Ectodermal cell (in vitro differentiated cells): Measurements from ENCODE around the gene GSG1L.

Source experiments
- H3K27ac ChIP-seq: 2 replicates; pipeline ENCODE4 v1.7.0; 2013; ENCODE audit warnings: mild to moderate bottlenecking, low read depth, low read length; ENCODE audit not compliant: insufficient read depth, poor library complexity, severe bottlenecking
- H3K27me3 ChIP-seq: 2 replicates; pipeline ENCODE4 v1.7.0; 2013; ENCODE audit warnings: mild to moderate bottlenecking, low read length; ENCODE audit not compliant: insufficient read depth, control insufficient read depth, poor library complexity, severe bottlenecking
- H3K36me3 ChIP-seq: one replicate; pipeline ENCODE4 v1.7.0; 2013; ENCODE audit warnings: low read length; ENCODE audit not compliant: control insufficient read depth, insufficient read depth
- H3K4me1 ChIP-seq: one replicate; pipeline ENCODE4 v1.7.0; 2013; ENCODE audit warnings: low read length; ENCODE audit not compliant: control insufficient read depth, insufficient read depth
- H3K4me3 ChIP-seq: 2 replicates; pipeline ENCODE4 v1.7.0; 2013; ENCODE audit warnings: low read depth, low read length, control low read depth; ENCODE audit not compliant: insufficient read depth
- H3K9me3 ChIP-seq: 2 replicates; pipeline ENCODE4 v1.7.0; 2013; ENCODE audit warnings: mild to moderate bottlenecking, low read length, moderate library complexity; ENCODE audit not compliant: control insufficient read depth
- WGBS, 2 experiments: methylation state at CpG; one replicate each; pipeline ENCODE4 v1.1.7; 2013; ENCODE audit warnings: missing lambda C conversion rate in 2 of 2; 5-methylcytosine and 5-hydroxymethylcytosine counted together

Gene GSG1L

DNA sequence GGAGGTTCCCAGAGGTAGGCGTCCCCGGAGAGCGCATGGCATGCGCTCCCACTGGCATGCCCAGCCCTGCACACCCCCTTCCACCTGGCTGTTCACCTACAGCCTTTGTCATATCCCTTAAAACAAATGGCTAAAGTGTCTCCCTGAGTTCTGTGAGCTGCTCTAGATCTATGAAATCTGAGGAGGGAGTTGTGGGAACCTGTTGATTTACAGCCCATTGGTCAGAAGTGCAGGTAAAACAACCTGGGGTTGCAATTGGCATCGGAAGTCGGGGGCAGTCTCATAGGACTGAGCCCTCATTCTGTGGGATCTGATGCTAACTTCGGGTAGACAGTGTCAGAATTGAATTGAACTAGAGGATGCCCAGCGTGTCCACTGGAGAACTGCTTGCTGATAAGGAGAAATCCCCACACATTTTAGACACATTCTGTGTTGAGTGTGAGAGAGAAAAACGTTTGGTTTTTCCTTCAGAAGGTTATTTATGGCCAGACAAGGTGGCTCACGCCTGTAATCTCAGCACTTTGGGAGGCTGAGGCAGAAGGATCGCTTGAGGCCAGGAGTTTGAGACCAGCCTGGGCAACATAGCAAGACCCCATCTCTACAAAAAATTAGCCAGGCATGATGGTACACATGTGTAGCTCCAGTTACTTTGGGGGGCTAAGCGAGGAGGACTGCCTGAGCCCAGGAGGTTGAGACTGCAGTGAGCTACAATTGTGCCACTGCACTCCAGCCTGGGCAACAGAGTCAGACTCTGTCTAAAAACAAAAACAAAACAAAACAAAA lies 22.1 kb upstream of the GSG1L start:
- 87 to 89% methylated on average over 12 of the region's 12 CpGs for WGBS, 2 experiments
- Histone ChIP-seq H3K4me3 (no peak overlapping the region), H3K4me1 (no peaks in the 10 kb centered on the region), H3K27ac (no peak overlapping the region), H3K36me3 (no peaks in the 10 kb centered on the region), H3K27me3 (no peaks in the 10 kb centered on the region), H3K9me3 (no peaks in the 10 kb centered on the region)

DNA sequence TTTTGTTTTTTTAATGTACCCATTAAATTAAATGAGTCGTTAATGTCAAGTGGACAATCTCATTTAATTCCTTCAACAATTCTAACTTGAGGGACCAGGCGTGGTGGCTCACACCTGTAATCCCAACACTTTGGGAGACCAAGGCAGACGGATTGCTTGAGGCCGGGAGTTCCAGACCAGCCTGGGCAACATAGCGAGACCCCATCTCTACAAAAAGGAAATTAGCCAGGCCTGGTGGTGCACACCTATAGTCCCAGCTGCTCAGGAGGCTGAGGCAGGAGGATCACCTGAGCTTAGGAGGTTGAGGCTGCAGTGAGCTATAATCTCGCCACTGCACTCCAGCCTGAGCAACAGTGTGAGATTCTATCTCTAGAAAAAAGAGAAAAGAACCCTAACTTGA lies 20.7 kb upstream of the GSG1L start:
- H3K4me1 ChIP-seq = no peaks in the 10 kb centered on the region
- 90 to 94% methylated on average over 6 of the region's 6 CpGs for WGBS, 2 experiments
- H3K4me3 ChIP-seq = no peak overlapping the region
- no peak overlapping the region for H3K27ac ChIP-seq
- H3K27me3 ChIP-seq = no peaks in the 10 kb centered on the region
- H3K36me3 ChIP-seq = no peaks in the 10 kb centered on the region
- H3K9me3 ChIP-seq = no peaks in the 10 kb centered on the region

DNA sequence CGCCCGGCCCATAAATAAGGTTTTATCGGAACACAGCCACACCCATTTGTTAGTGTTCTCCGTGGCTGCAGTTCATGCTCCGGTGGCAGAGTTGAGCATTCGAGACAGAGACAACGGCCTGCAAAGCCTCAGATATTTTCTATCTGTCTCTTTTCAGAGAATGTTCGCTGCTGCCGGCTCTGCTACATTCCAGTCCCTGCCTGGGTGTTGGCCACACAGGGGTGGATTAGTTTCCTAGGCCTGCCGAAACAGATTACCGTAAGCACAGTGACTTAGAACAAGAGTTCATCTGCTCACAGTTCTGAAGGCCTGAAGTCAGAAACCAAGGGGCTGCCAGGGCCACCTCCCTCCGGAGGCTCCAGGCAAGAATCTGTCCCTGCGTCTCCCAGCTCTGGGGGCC lies 19.1 kb upstream of the GSG1L start:
- no peaks in the 10 kb centered on the region for H3K27me3 ChIP-seq
- H3K36me3 ChIP-seq = no peaks in the 10 kb centered on the region
- H3K4me1 ChIP-seq = no peaks in the 10 kb centered on the region
- no peak overlapping the region for H3K27ac ChIP-seq
- H3K4me3 ChIP-seq = no peak overlapping the region
- H3K9me3 ChIP-seq = no peaks in the 10 kb centered on the region
- WGBS, 2 experiments = 86 to 90% methylated on average over 13 of the region's 13 CpGs

DNA sequence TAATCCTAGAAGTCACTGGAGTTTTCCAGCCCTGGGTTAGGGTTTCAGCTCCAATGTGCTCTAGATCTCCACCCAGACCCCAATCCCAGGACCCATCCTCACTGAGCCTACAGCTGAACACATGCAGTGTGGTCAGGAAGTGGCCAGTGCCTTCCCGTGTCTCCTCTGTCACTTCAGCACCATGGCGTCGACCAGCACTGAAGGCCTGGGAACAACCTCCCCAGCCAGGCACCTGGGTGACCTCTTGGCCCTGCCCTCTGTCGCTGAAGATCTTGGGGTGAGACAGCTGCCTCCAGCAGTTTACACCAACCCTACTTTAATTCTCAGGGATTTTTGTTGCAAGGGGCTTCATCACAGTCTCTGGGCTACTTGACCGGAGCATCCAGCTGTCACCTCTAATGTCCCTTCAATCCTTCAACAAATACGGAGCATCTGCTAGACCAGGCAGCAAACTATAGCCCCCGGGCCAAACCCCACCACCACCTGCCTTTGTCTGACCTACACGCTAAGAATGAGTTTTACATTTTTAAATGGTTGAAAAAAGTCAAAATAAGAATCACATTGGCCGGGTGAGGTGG lies 18.0 kb upstream of the GSG1L start:
- no peaks in the 10 kb centered on the region for H3K4me1 ChIP-seq
- H3K36me3 ChIP-seq = no peaks in the 10 kb centered on the region
- H3K4me3 ChIP-seq = no peak overlapping the region
- no peak overlapping the region for H3K27ac ChIP-seq
- H3K9me3 ChIP-seq = no peaks in the 10 kb centered on the region
- H3K27me3 ChIP-seq = no peaks in the 10 kb centered on the region
- 87 to 90% methylated on average over 9 of the region's 9 CpGs for WGBS, 2 experiments

DNA sequence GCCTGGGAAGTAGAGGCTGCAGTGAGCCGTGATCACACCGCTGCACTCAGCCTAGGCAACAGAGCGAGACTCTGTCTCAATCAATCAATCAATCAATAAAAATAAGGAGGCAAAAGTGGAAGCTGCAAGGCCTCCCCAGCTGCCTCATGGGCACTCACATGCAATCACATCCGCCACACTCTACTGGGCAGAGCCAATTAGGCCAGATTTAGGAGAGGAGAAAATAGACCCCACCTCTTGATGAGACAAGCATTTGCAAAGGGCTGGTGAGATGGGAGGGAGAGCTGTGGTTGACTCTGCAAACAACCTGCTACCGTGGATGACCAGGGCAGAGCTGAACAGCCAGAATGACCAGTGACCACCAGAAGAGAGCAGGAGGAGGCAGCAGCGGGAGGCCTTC lies 14.7 kb upstream of the GSG1L start:
- Histone ChIP-seq H3K4me1 (no peaks in the 10 kb centered on the region), H3K27me3 (no peaks in the 10 kb centered on the region)
- WGBS, 2 experiments = 89 to 93% methylated on average over 6 of the region's 6 CpGs

DNA sequence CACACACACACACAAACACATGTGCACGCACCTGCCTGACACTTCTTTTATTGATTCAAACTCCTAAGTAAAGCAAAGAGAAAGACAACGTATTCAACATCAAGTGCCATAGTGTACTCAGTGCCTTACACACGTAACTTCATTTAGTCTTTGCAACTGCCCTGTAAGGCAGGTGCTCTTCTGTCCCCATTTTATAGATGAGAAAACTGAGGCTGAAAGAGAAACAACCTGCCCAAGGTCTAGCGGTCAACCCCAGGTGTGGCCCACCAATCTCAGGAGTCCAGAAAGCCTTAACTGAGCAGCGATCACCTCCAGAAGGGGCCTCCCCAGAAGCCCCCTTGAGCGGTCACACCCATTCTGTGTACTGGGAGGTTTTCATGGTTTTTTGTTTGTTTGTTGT lies 10.3 kb upstream of the GSG1L start:
- 95 to 96% methylated on average over 6 of the region's 6 CpGs for WGBS, 2 experiments
- Histone ChIP-seq H3K9me3 (no peaks in the 10 kb centered on the region), H3K27me3 (no peaks in the 10 kb centered on the region), H3K36me3 (no peaks in the 10 kb centered on the region), H3K4me1 (no peaks in the 10 kb centered on the region), H3K27ac (no peak overlapping the region), H3K4me3 (no peak overlapping the region)

More for the DNA sequence above, 14.7 kb upstream of the GSG1L start:
- no peaks in the 10 kb centered on the region for H3K9me3 ChIP-seq
- H3K4me3 ChIP-seq = no peak overlapping the region
- no peaks in the 10 kb centered on the region for H3K36me3 ChIP-seq
- H3K27ac ChIP-seq = no peak overlapping the region

DNA sequence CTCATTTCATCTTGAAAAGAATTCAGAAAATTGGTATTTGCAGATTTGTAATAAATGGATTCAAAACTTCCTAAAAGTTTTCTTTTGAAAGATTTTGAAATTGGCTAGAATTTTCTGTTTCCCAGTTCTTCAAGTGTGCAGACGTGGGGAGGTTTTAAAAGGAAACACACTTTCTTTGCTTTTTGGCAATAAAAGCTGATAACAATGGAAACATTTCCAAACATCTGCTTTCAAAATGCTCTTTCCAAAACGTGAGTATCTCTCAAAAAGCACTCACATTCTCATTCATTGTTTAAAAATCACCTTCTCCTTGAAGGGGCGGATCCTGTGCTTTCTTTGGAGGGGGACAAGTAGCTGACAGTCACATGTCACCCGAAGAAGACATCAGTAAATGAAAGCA lies 8.6 kb upstream of the GSG1L start:
- WGBS, 2 experiments = 62 to 67% methylated on average over 4 of the region's 4 CpGs
- Histone ChIP-seq H3K27ac (no peak overlapping the region), H3K4me1 (no peaks in the 10 kb centered on the region), H3K36me3 (no peaks in the 10 kb centered on the region), H3K4me3 (no peak overlapping the region), H3K9me3 (no peaks in the 10 kb centered on the region), H3K27me3 (peaks cover under 1% of the 10 kb centered on the region)

DNA sequence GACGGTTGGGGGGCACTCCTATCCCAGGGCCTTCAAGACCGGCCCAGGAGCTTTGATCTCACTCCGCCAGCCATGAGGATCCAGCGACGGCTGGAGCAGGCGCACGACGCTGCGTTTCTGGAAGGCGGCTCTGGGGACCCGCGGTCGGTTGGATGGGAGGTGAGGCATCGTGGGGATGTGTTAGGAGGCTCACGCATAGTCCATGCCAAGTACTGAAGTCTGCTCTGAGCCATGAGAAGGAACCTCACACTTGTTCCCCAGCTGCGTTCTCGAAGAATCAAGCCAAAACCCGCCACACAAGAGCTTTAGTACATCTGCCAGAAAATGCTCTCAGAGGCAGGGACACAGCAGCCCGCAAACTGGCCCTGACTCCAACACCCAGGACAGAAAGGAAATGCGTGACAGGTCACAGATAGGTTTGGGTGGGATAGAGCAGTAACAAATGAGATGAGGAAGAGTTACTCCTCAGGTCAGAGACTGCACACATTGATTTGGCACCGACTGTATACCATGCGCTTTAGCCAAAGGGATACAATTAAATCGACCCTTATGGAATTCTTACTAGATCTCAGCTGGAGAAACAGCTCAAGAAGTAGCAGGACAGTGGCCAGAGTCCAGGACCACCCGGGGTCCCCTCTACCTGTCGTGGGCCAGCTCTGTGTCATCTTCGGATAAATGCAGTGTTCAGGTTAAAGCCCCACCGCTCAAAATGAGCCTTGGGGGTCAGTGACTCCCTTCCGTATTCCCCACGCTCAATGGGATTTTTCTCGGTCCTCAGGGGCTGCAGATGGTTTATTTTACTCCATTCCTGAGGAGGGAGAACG lies 6.7 kb upstream of the GSG1L start:
- Histone ChIP-seq H3K27ac (no peak overlapping the region), H3K4me3 (no peak overlapping the region), H3K9me3 (no peaks in the 10 kb centered on the region), H3K27me3 (peaks cover 17% of the 10 kb centered on the region), H3K36me3 (no peaks in the 10 kb centered on the region), H3K4me1 (no peaks in the 10 kb centered on the region)
- WGBS, 2 experiments = 80 to 84% methylated on average over 31 of the region's 31 CpGs

DNA sequence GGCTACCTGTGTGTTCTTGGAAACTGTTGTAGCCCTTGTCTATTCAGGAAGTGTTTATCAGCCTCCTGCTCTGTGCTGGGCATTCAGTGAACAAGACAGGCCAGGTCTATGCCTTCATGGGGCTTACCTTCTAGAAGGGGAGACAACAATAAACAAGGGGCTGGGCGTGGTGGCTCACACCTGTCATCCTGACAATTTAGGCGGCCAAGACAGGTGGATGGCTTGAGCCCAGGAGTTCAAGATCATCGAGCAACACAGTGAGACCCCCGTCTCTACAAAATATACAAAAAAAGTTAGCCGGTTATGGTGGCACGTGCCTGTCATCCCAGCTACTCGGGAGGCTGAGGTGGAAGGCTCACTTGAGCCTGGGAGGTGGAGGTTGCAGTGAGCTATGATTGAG lies 5.5 kb upstream of the GSG1L start:
- Histone ChIP-seq H3K4me3 (no peak overlapping the region), H3K27me3 (peaks cover 29% of the 10 kb centered on the region), H3K27ac (no peak overlapping the region), H3K9me3 (no peaks in the 10 kb centered on the region), H3K4me1 (no peaks in the 10 kb centered on the region), H3K36me3 (no peaks in the 10 kb centered on the region)
- 83 to 85% methylated on average over 7 of the region's 7 CpGs for WGBS, 2 experiments
